ENCODE measurements around the gene RABGAP1.

RABGAP1 gene

GRCh38 chr9:123007269-123007668 is 66.4 kb downstream of the RABGAP1 start:
- in situ Hi-C loops (cut with MboI; ENCODE audit: low sequenced_read_pairs) = no loop called here

GRCh38 chr9:123008909-123009308 is 68.1 kb downstream of the RABGAP1 start:
- in situ Hi-C loops (cut with MboI; ENCODE audit: low sequenced_read_pairs) = no loop called here

- in situ Hi-C loops (cut with MboI; ENCODE audit: low sequenced_read_pairs) = no loop called here
Observed at GRCh38 chr9:123011380-123011779, 70.6 kb downstream of the RABGAP1 start.

- in situ Hi-C loops (cut with MboI; ENCODE audit: low sequenced_read_pairs) = no loop called here
Observed at GRCh38 chr9:123011878-123012528, 71.2 kb downstream of the RABGAP1 start.

GRCh38 chr9:123016631-123017030 is 75.8 kb downstream of the RABGAP1 start:
- in situ Hi-C loops (cut with MboI; ENCODE audit: low sequenced_read_pairs) = no loop called here

GRCh38 chr9:123020796-123021195 is 80.0 kb downstream of the RABGAP1 start:
- in situ Hi-C loops (cut with MboI; ENCODE audit: low sequenced_read_pairs) = no loop called here

- in situ Hi-C loops (cut with MboI; ENCODE audit: low sequenced_read_pairs) = no loop called here
Observed at GRCh38 chr9:123026425-123026824, 85.6 kb downstream of the RABGAP1 start.

GRCh38 chr9:123027517-123027916 is 86.7 kb downstream of the RABGAP1 start:
- in situ Hi-C loops (cut with MboI; ENCODE audit: low sequenced_read_pairs) = no loop called here

GRCh38 chr9:123028136-123028535 is 87.3 kb downstream of the RABGAP1 start:
- in situ Hi-C loops (cut with MboI; ENCODE audit: low sequenced_read_pairs) = no loop called here

- in situ Hi-C loops (cut with MboI; ENCODE audit: low sequenced_read_pairs) = no loop called here
Observed at GRCh38 chr9:123028973-123029372, 88.2 kb downstream of the RABGAP1 start.

GRCh38 chr9:123031963-123032362 is 91.1 kb downstream of the RABGAP1 start:
- in situ Hi-C loops (cut with MboI; ENCODE audit: low sequenced_read_pairs) = no loop called here

- in situ Hi-C loops (cut with MboI; ENCODE audit: low sequenced_read_pairs) = no loop called here
Observed at GRCh38 chr9:123033352-123033751, 92.5 kb downstream of the RABGAP1 start, which contains the start of gene GPR21. Gene GPR21 (plus strand): TSS chr9:123033667. CDS start chr9:123034567, 900 bp downstream.

GRCh38 chr9:123033864-123034601 is 93.2 kb downstream of the RABGAP1 start:
- in situ Hi-C loops (cut with MboI; ENCODE audit: low sequenced_read_pairs) = no loop called here

- in situ Hi-C loops (cut with MboI; ENCODE audit: low sequenced_read_pairs) = no loop called here
Observed at GRCh38 chr9:123034881-123035510, 94.2 kb downstream of the RABGAP1 start.

- in situ Hi-C loops (cut with MboI; ENCODE audit: low sequenced_read_pairs) = no loop called here
Observed at GRCh38 chr9:123035791-123036190, 95.0 kb downstream of the RABGAP1 start.

GRCh38 chr9:123036893-123037545 is 96.2 kb downstream of the RABGAP1 start:
- in situ Hi-C loops (cut with MboI; ENCODE audit: low sequenced_read_pairs) = no loop called here

GRCh38 chr9:123039617-123040219 is 98.9 kb downstream of the RABGAP1 start:
- in situ Hi-C loops (cut with MboI; ENCODE audit: low sequenced_read_pairs) = no loop called here

GRCh38 chr9:123040801-123041200 is 100.0 kb downstream of the RABGAP1 start:
- in situ Hi-C loops (cut with MboI; ENCODE audit: low sequenced_read_pairs) = no loop called here

GRCh38 chr9:123041489-123041888 is 100.7 kb downstream of the RABGAP1 start:
- in situ Hi-C loops (cut with MboI; ENCODE audit: low sequenced_read_pairs) = no loop called here

- in situ Hi-C loops (cut with MboI; ENCODE audit: low sequenced_read_pairs) = no loop called here
Observed at GRCh38 chr9:123043081-123043939, 102.5 kb downstream of the RABGAP1 start.

Measured in hTERT RPE-1 (cell line).